Fibroblast of lung (primary cell): ENCODE results near the gene NTNG1. TPM values are rescaled to one million over a fixed set of nuclear protein-coding genes. Genes with fewer than 3 reads are reported as not detected.
"Not testable (repeated sequence)": the region's sequence is repeated elsewhere in the genome, so short reads cannot be mapped to it uniquely, and the experiment has no call there.

Experiments used
- DNase-seq, 2 donors: peaks; one replicate each; pipeline versions ENCODE4 v3.0.0 to v3.0.0-alpha.2; 2010; ENCODE audit warnings: low read depth in 2 of 2
- H2AFZ ChIP-seq: 2 replicates; pipeline ENCODE4 v1.5.1; 2012; ENCODE audit warnings: low read length, control low read depth, inconsistent platforms
- H3K27ac ChIP-seq: 2 replicates; pipeline ENCODE4 v1.5.1; 2011; ENCODE audit warnings: low read length, control low read depth; ENCODE audit not compliant: insufficient read depth
- H3K27me3 ChIP-seq: 2 replicates; pipeline ENCODE4 v1.5.1; 2011; ENCODE audit warnings: mild to moderate bottlenecking, low read length; ENCODE audit not compliant: control insufficient read depth, insufficient read depth
- H3K36me3 ChIP-seq: 2 replicates; pipeline ENCODE4 v1.5.1; 2011; ENCODE audit warnings: low read length; ENCODE audit not compliant: control insufficient read depth, insufficient read depth
- H3K4me1 ChIP-seq: 2 replicates; pipeline ENCODE4 v1.5.1; 2011; ENCODE audit warnings: low read length; ENCODE audit not compliant: control insufficient read depth, insufficient read depth; ENCODE audit errors: extremely low read depth
- H3K4me2 ChIP-seq: 2 replicates; pipeline ENCODE4 v1.5.1; 2011; ENCODE audit warnings: low read length, control low read depth; ENCODE audit not compliant: insufficient read depth; ENCODE audit errors: extremely low read depth
- H3K4me3 ChIP-seq, 4 experiments: fragments of 200-600 bp in 1 of 4; sonication (generic) in 1 of 4; replicated peaks in 1 of 4; 2 replicates each; pipeline ENCODE4 v1.5.1; 2011 to 2016; ENCODE audit warnings: low read length in 4 of 4, low read depth in 3 of 4, mild to moderate bottlenecking in 3 of 4, control low read depth in 2 of 4, inconsistent platforms in 1 of 4, mixed read lengths in 1 of 4; ENCODE audit not compliant: insufficient read depth in 1 of 4; ENCODE audit errors: control extremely low read depth in 1 of 4
- H3K79me2 ChIP-seq: 2 replicates; pipeline ENCODE4 v1.5.1; 2012; ENCODE audit warnings: mild to moderate bottlenecking, low read length, inconsistent platforms; ENCODE audit not compliant: control insufficient read depth, insufficient read depth
- H3K9ac ChIP-seq: 2 replicates; pipeline ENCODE4 v1.5.1; 2011; ENCODE audit warnings: mild to moderate bottlenecking, low read length, control low read depth; ENCODE audit not compliant: insufficient read depth
- H3K9me3 ChIP-seq: 2 replicates; pipeline ENCODE4 v1.5.1; 2012; ENCODE audit warnings: low read depth, low read length; ENCODE audit not compliant: control insufficient read depth, insufficient read depth
- H4K20me1 ChIP-seq: 2 replicates; pipeline ENCODE4 v1.5.1; 2011; ENCODE audit warnings: low read length; ENCODE audit not compliant: control insufficient read depth, insufficient read depth; ENCODE audit errors: extremely low read depth
- CTCF ChIP-seq, 2 donors: IDR thresholded peaks in 1 of 2; conservative IDR thresholded peaks in 1 of 2; 1 replicate in 1 of 2; 2 replicates in 1 of 2; pipeline ENCODE4 v1.5.1; 2011 to 2012; ENCODE audit warnings: low read length in 2 of 2, control low read depth in 1 of 2, inconsistent platforms in 1 of 2, low read depth in 1 of 2, mild to moderate bottlenecking in 1 of 2
- EZH2 ChIP-seq: IDR thresholded peaks from 2 replicates; pipeline ENCODE4 v1.5.1; 2012; ENCODE audit warnings: low read length, control low read depth, mild to moderate bottlenecking; ENCODE audit errors: missing control alignments
- polyA plus RNA-seq, 2 donors: library from polyadenylated mRNA; depleted of rRNA in 1 of 2; stranded (reverse) in 1 of 2; unstranded in 1 of 2; fragments of >200 nt; gene quantifications; 2 replicates each; pipeline ENCODE4 v1.2.1, GENCODE V29; 2011 to 2012; ENCODE audit warnings: missing spikeins in 1 of 2
- total RNA-seq: library from RNA; depleted of rRNA; stranded (reverse); fragments of >200 nt; gene quantifications from 2 replicates; pipeline ENCODE4 v1.2.1, GENCODE V29; 2014

The NTNG1 gene
- total and polyA plus RNA-seq, 2 donors (not counting 1 experiment from before 2014, with no cell fraction given), result 0.82 to 8.6 TPM

- H4K20me1 ChIP-seq, result no peaks in the 10 kb centered on the region
- H3K4me2 ChIP-seq, result no peak overlapping the region
- H2AFZ ChIP-seq, result no peak overlapping the region
- H3K36me3 ChIP-seq, result no peaks in the 10 kb centered on the region
- DNase-seq, result peak in 1 of 2 donors; percentile 52
- no peaks in the 10 kb centered on the region for H3K9me3 ChIP-seq
- no peaks in the 10 kb centered on the region for H3K27me3 ChIP-seq
- no peak for TF ChIP-seq CTCF (conservative IDR thresholded peaks at IDR 0.05 in 1 of 2, IDR thresholded peaks at IDR 0.05 in 1 of 2; ENCODE audit: low read depth in 1 of 2, low read length in 2 of 2)
- no peak for TF ChIP-seq EZH2
- no peaks in the 10 kb centered on the region for H3K4me1 ChIP-seq
- H3K9ac ChIP-seq, result no peak overlapping the region
- no peaks in the 10 kb centered on the region for H3K79me2 ChIP-seq
- no peak overlapping the region for H3K27ac ChIP-seq
- no peak overlapping the region for H3K4me3 ChIP-seq
These were observed 21.9 kb downstream of the NTNG1 start for GRCh38 chr1:107162745-107163144.

- not testable (repeated sequence) for H3K4me3 ChIP-seq, H3K4me2 ChIP-seq, H3K36me3 ChIP-seq, H3K27ac ChIP-seq, DNase-seq, H3K9me3 ChIP-seq, H3K4me1 ChIP-seq, H4K20me1 ChIP-seq, H2AFZ ChIP-seq, H3K79me2 ChIP-seq, H3K9ac ChIP-seq, H3K27me3 ChIP-seq
These were observed 24.1 kb downstream of the NTNG1 start for GRCh38 chr1:107164901-107165300.

GRCh38 chr1:107169615-107170014, 28.8 kb downstream of the NTNG1 start:
- Histone ChIP-seq H3K9ac (no peak overlapping the region), H3K4me2 (no peak overlapping the region), H4K20me1 (no peaks in the 10 kb centered on the region), H2AFZ (no peak overlapping the region), H3K27ac (no peak overlapping the region), H3K4me1 (no peaks in the 10 kb centered on the region), H3K36me3 (no peaks in the 10 kb centered on the region), H3K79me2 (no peaks in the 10 kb centered on the region), H3K27me3 (no peaks in the 10 kb centered on the region), H3K4me3 (no peak overlapping the region), H3K9me3 (no peaks in the 10 kb centered on the region)
- no peak for DNase-seq
- no peak for TF ChIP-seq EZH2
- no peak for TF ChIP-seq CTCF (conservative IDR thresholded peaks at IDR 0.05 in 1 of 2, IDR thresholded peaks at IDR 0.05 in 1 of 2; ENCODE audit: low read depth in 1 of 2, low read length in 2 of 2)
